Mammary epithelial cell (primary cell): ENCODE results near the gene KIF13A.

Experiments
- EZH2 ChIP-seq: IDR thresholded peaks from 2 replicates; pipeline ENCODE4 v1.6.1; 2012; ENCODE audit warnings: low read length, inconsistent platforms, borderline replicate concordance
- TF ChIP-seq, protein P1 (sequence below), 2 donors: IDR thresholded peaks in 1 of 2; conservative IDR thresholded peaks in 1 of 2; 2 replicates each; pipeline ENCODE4 v1.5.1; 2011 to 2012; ENCODE audit warnings: inconsistent platforms in 2 of 2, low read length in 2 of 2, mild to moderate bottlenecking in 2 of 2, control low read depth in 1 of 2, low read depth in 1 of 2; ENCODE audit not compliant: insufficient read depth in 1 of 2; ENCODE audit errors: extremely low read depth in 1 of 2

- TF ChIP-seq, protein P1, sequence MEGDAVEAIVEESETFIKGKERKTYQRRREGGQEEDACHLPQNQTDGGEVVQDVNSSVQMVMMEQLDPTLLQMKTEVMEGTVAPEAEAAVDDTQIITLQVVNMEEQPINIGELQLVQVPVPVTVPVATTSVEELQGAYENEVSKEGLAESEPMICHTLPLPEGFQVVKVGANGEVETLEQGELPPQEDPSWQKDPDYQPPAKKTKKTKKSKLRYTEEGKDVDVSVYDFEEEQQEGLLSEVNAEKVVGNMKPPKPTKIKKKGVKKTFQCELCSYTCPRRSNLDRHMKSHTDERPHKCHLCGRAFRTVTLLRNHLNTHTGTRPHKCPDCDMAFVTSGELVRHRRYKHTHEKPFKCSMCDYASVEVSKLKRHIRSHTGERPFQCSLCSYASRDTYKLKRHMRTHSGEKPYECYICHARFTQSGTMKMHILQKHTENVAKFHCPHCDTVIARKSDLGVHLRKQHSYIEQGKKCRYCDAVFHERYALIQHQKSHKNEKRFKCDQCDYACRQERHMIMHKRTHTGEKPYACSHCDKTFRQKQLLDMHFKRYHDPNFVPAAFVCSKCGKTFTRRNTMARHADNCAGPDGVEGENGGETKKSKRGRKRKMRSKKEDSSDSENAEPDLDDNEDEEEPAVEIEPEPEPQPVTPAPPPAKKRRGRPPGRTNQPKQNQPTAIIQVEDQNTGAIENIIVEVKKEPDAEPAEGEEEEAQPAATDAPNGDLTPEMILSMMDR (conservative IDR thresholded peaks at IDR 0.05 in 1 of 2, IDR thresholded peaks at IDR 0.05 in 1 of 2; ENCODE audit: extremely low read depth in 1 of 2, insufficient read depth in 1 of 2, low read depth in 1 of 2, low read length in 2 of 2): no peak
- TF ChIP-seq EZH2: no peak
These were observed 47.4 kb upstream of the KIF13A start for GRCh38 chr6:18034798-18035202.
